GM18502 (cell line): ENCODE data around the gene ZBED2.
A peak's percentile ranks its signal among the peaks of the same experiment; 100 is the strongest.

Source experiments
- ATAC-seq: cut with Tn5 transposase; IDR thresholded peaks from one replicate; pipeline ENCODE4 v1.9.1; 2021; ENCODE audit warnings: mild to moderate bottlenecking; ENCODE audit not compliant: unreplicated experiment, poor library complexity

ZBED2 gene

GRCh38 chr3:111605018-111605417 lies 9.9 kb upstream of the ZBED2 start:
- no peak for ATAC-seq

GRCh38 chr3:111604119-111604518 lies 9.0 kb upstream of the ZBED2 start:
- ATAC-seq, result peak; percentile 19

DNA sequence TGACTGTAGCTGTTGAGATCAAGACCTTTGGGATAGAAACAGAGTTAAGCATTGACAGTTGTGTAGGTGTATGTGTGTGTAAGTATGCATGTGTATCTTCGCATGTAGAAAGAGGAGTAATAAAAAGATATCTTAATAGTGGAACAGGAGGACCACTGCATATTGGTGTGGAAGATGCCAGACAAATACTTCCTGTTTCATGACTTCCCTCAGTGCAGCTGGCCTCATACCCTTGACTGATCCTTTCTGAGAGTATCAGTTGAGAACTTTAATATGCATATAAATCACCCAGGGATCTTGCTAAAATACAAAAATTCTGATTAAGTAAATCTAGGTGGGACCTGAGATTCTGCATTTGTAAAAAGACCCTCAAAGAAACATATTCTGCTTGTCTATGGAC lies 8.5 kb upstream of the ZBED2 start:
- ATAC-seq, result peak; percentile 51

- no peak for ATAC-seq
These were observed 6.7 kb upstream of the ZBED2 start for GRCh38 chr3:111601810-111602209.

GRCh38 chr3:111598552-111598951 lies 3.4 kb upstream of the ZBED2 start:
- ATAC-seq, result no peak

GRCh38 chr3:111598139-111598538 lies 3.0 kb upstream of the ZBED2 start:
- ATAC-seq, result no peak

DNA sequence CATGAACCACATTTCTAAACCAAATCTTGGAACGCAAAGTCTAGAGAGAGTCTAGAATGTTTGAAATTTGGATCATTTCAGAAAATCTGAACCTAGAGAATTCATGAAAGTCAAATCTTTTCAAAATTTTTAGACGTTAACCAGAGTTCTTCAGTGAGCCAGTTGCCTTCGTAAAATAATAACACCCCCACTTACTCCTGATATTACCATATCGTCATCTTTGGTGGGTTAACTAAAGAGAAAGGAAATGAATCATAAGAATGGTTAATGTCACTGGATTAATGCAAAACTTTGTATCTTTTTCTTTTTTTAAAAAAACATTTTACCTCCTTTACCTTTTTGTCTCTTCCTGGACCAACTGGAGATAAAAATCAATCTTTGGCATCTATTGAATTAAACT lies 1.2 kb upstream of the ZBED2 start:
- ATAC-seq, result no peak

DNA sequence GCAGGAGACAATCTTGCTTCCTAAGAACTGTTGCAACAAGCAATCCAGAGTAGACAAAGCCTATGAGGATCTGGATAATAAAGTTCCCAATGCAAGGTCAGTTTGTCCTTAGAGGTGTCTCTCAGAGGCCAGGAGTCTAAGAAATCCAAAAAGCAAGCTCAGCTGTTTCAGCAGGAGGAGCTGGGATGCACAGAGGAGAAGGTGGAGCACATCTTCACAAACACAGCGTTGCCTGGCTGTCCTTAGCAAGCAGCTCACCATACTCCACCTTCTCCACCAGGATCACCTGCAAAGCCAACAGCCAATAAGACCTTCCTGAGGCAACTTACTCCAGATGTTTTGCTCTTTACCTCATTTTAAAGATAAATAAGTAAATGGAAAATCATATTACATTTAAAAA lies 365 bp downstream of the ZBED2 start:
- ATAC-seq, result no peak

DNA sequence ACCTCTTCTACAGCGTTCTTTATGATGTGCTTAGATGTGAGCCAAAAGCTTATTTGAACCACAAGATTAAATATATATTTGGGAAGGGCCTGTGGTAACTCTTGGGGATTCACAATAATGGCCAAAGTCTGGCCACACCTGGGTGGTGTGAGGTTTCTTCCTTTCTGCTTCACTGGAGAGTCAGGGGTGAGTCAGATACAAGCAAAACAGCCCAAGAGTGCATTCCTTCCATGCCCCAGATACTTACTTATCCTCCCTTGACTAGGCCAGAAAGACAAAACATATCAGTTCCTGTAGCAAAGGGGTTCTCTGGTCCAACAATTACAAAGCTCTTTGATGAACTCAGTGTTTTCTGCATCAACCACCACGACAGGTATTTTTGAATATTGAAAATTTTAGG lies 941 bp downstream of the ZBED2 start:
- peak; percentile 76 for ATAC-seq

DNA sequence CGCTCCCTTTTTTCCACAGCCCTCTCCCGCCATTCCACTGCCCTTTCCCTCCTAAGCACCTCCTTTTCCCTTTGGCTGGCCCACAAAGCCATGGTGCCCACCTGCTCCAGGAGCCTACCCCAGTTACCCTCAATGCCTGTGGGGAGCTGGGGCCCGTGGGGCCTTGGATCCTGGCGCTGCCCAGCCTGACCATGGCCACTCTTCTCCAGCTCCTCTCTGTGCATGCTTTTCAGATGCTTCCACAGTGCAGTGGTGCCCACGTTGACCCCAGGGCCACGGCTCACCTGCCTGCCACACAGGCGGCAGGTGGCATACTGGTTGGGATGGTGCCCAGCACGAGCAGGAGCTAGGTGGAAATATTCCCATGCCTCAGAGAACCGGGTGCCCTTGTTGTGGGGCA lies 1.5 kb downstream of the ZBED2 start:
- no peak for ATAC-seq

DNA sequence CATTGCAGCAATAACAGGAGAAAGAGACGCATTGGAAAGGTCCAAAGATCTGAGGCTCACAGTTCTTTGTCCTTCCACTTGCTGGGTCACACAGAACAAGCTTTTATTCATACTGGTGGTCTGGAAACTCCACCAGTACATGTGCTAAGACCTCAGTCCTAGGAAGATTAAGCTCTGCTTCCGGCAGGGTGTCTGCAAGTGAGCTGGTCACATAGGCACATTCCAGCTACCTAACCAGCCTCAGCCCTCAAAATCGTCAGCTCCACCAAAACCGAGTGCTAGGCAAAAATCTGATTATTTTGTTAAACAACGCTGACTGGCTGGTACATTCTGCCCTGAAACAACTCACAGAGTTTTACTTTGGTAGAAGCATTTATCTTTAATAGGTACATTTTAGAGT lies 2.2 kb downstream of the ZBED2 start:
- ATAC-seq, result no peak

- ATAC-seq, result no peak
These were observed 3.0 kb downstream of the ZBED2 start for GRCh38 chr3:111592143-111592542.

GRCh38 chr3:111591555-111591954 lies 3.6 kb downstream of the ZBED2 start:
- no peak for ATAC-seq

GRCh38 chr3:111590143-111590491 lies 5.0 kb downstream of the ZBED2 start:
- ATAC-seq, result no peak

- no peak for ATAC-seq
These were observed 5.6 kb downstream of the ZBED2 start for GRCh38 chr3:111589303-111590142.

GRCh38 chr3:111588527-111588926 lies 6.6 kb downstream of the ZBED2 start:
- ATAC-seq, result no peak

DNA sequence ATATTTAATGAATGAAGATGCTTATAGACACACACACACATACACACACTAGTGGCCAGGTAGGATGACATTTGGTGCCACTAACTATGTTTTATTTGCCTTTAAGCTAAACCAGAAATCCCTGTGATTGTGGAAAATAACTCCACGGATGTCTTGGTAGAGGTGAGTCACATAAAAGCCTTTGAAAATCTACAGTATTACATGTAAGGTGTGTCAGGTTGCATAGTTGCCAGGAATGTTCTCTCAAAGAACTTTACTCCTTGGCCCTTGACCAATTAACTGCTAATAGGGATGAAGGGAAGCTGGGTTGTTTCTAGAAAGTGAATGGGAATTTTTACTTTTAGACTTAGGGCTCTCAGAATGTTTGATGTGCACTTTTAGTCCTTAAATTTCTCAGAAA lies 9.9 kb downstream of the ZBED2 start:
- no peak for ATAC-seq

DNA sequence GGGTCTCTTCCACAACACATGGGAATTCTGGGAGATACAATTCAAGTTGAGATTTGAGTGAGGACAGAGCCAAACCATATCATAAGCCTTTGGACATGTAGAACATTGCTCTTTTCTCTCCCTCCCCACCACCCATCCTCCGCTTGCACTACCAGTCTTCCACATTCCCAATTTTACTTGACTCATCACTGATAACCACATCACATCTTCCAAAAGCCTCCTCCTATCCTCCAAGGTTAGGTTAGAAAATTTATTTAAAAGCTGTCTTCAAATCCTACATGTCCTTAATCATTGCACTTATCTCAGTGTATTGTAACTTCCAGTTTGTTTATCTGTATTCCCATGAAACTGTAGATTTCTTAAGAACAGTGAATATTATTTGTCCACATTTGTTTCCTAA lies 10.4 kb downstream of the ZBED2 start:
- no peak for ATAC-seq

- ATAC-seq, result no peak
These were observed 13.0 kb downstream of the ZBED2 start for GRCh38 chr3:111582120-111582474.

DNA sequence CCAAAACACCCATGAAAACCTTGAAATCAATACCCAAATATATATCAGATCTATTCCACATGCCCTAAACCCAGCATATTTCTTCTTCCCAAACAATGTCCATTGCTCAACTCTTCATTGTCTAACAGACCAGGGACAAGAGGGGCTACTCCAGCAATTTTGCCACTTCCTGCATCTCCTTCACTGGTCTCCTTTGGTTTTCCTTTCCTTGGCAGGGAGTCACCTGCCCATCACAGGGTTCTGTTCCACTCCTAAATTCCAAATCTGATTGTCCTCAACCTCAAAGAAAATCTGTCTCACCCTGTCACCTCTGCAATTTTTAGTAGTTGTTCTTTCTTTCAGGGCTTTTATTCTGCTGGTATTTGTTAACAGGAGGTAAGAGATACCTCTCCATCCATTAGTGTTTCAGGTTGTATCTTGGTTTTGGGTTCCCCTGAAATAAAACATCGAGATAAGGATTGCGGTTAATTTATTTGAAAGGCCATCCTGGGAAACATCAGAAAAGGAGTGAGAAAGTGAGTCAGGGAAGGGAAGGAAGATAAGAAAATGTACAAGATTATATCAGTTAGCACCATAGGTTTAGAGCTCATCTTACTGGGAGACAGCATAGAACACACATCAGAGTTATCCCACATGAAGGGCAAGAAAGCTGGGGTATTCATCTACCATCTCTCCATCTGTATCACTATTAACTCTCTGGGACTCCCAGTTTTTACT lies 13.6 kb downstream of the ZBED2 start:
- ATAC-seq, result no peak

DNA sequence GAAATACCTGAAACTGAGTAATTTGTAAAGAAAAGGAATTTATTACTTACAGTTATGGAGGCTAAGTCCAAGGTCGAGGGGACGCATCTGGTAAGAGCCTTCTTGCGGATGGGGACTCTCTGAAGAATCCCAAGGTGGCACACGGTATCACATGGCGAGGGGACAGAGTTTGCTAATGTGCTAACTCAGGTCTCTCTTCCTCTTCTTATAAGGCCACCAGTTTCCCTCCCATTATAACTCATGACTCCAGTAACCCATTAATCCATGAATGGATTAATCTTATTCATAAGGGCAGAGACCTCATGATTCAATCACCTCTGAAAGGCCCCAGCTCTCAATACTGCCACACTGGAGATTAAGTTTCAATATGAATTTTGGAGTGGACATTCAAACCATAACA lies 15.7 kb downstream of the ZBED2 start:
- ATAC-seq, result no peak

GRCh38 chr3:111578867-111579266 lies 16.3 kb downstream of the ZBED2 start:
- no peak for ATAC-seq
